ENCODE data around the gene NACC1. TPM values are rescaled to one million over a fixed set of nuclear protein-coding genes. Genes with fewer than 3 reads are reported as not detected.
A peak's percentile ranks its signal among the peaks of the same experiment; 100 is the strongest.

NACC1 gene
- total and polyA plus RNA-seq, 8 donors: 6.9 to 122 (median 23.4) TPM

- Histone ChIP-seq H3K27me3 (no peaks in the 10 kb centered on the region), H3K4me1 (peaks cover 41 to 80% (median 69%) of the 10 kb centered on the region in 4 donors), H3K9me3 (no peaks in the 10 kb centered on the region), H3K4me3 (no peak overlapping the region), H3K27ac (peak overlapping the region in 4 of 5 donors; percentile 25 to 96 (median 76)), H3K36me3 (no peaks in the 10 kb centered on the region)
- no peak for DNase-seq
- intact Hi-C loops (cut with DNase I; ENCODE audit: low total_unique reads): no loop called here
- WGBS, 5 donors: 53 to 88% (median 80%) methylated on average over 1 of the region's 1 CpG
- no peak for TF ChIP-seq CTCF (IDR thresholded peaks at IDR 0.05)
- no peak for TF ChIP-seq EP300 (IDR thresholded peaks at IDR 0.05)
- peak in 1 of 3 donors; percentile 28 for TF ChIP-seq POLR2AphosphoS5 (IDR thresholded peaks at IDR 0.05)
- no peak for TF ChIP-seq POLR2A (IDR thresholded peaks at IDR 0.05)
Observed at GRCh38 chr19:13160557-13160956, 42.5 kb downstream of the NACC1 start.

- intact Hi-C loops (cut with DNase I; ENCODE audit: low total_unique reads): no loop called here
- Histone ChIP-seq H3K27me3 (no peaks in the 10 kb centered on the region), H3K27ac (peak overlapping the region; percentile 94 to 98 (median 96)), H3K4me3 (peak overlapping the region; percentile 33 to 45 (median 40)), H3K9me3 (no peaks in the 10 kb centered on the region), H3K36me3 (no peaks in the 10 kb centered on the region), H3K4me1 (peaks cover 52 to 81% (median 74%) of the 10 kb centered on the region in 4 donors)
- WGBS, 5 donors: 1 to 3% (median 2%) methylated on average over 41 to 58 of the region's 58 CpGs
- TF ChIP-seq CTCF (IDR thresholded peaks at IDR 0.05) (no peak), POLR2AphosphoS5 (IDR thresholded peaks at IDR 0.05) (peak in 2 of 3 donors; percentile 90 to 95), EP300 (IDR thresholded peaks at IDR 0.05) (no peak), POLR2A (IDR thresholded peaks at IDR 0.05) (peak in 1 of 4 donors; percentile 64)
- DNase-seq: peak; percentile 99
Observed at GRCh38 chr19:13162724-13163608, 44.9 kb downstream of the NACC1 start.

GRCh38 chr19:13163609-13164342, 45.7 kb downstream of the NACC1 start:
- Histone ChIP-seq H3K9me3 (no peaks in the 10 kb centered on the region), H3K36me3 (no peaks in the 10 kb centered on the region), H3K4me1 (peaks cover 60 to 89% (median 81%) of the 10 kb centered on the region in 4 donors), H3K27ac (peak overlapping the region; percentile 94 to 98 (median 96)), H3K4me3 (peak overlapping the region; percentile 33 to 45 (median 40)), H3K27me3 (no peaks in the 10 kb centered on the region)
- peak; percentile 76 to 93 for DNase-seq
- intact Hi-C loops (cut with DNase I; ENCODE audit: low total_unique reads): no loop called here
- TF ChIP-seq POLR2A (IDR thresholded peaks at IDR 0.05) (no peak), POLR2AphosphoS5 (IDR thresholded peaks at IDR 0.05) (peak; percentile 51 to 69 (median 68))
- 3 to 9% (median 7%) methylated on average over 15 to 20 of the region's 20 CpGs for WGBS, 5 donors

GRCh38 chr19:13164343-13165161, 46.5 kb downstream of the NACC1 start:
- intact Hi-C loops (cut with DNase I; ENCODE audit: low total_unique reads): no loop called here
- TF ChIP-seq POLR2A (IDR thresholded peaks at IDR 0.05) (no peak), EP300 (IDR thresholded peaks at IDR 0.05) (no peak), POLR2AphosphoS5 (IDR thresholded peaks at IDR 0.05) (peak in 2 of 3 donors; percentile 48 to 53), CTCF (IDR thresholded peaks at IDR 0.05) (no peak)
- Histone ChIP-seq H3K36me3 (no peaks in the 10 kb centered on the region), H3K27me3 (no peaks in the 10 kb centered on the region), H3K27ac (peak overlapping the region; percentile 94 to 98 (median 96)), H3K4me3 (peak overlapping the region; percentile 33 to 45 (median 40)), H3K9me3 (no peaks in the 10 kb centered on the region), H3K4me1 (peaks cover 62 to 90% (median 86%) of the 10 kb centered on the region in 4 donors)
- 6 to 22% (median 10%) methylated on average over 11 to 19 of the region's 19 CpGs for WGBS, 5 donors
- peak; percentile 47 to 96 for DNase-seq

All from stomach (tissue), 9 donors.